HCT116 (cell line): ENCODE results near the gene HPS5. TPM values are rescaled to one million over a fixed set of nuclear protein-coding genes. Genes with fewer than 3 reads are reported as not detected.

Experiments used
- ATAC-seq: fragments of 200-7000 bp; cut with Tn5 transposase; 2 replicates; pipeline ENCODE4 v1.9.1; 2020; ENCODE audit warnings: mild to moderate bottlenecking, moderate library complexity
- BruUV-seq: library from RNA; stranded (reverse); fragments of 400-500 nt; replicated peaks from 2 replicates; lab custom pipeline; 2021; lab: Mats Ljungman, UMichigan
- CTCF ChIA-PET: fragments of 300-600 bp; sonication (Branson Sonifier 250); formaldehyde crosslinking; loops from one replicate; lab custom pipeline; 2021; ENCODE audit warnings: antibody characterized with exemption; lab: Charles Lee
- POLR2A ChIA-PET: fragments of 300-600, 350-600 bp; sonication (Branson Sonifier 250); formaldehyde crosslinking; loops from one replicate; lab custom pipeline; 2021; ENCODE audit warnings: antibody characterized with exemption; lab: Charles Lee
- RAD21 ChIA-PET, 2 experiments: fragments of 300-600 bp; sonication (Branson Sonifier 250); formaldehyde crosslinking; loops; one replicate each; lab custom pipeline; 2023; ENCODE audit warnings: low total read pairs in 2 of 2; ENCODE audit not compliant: uncharacterized antibody in 2 of 2, unreplicated experiment in 2 of 2, low non-redundant PET in 1 of 2; lab: Charles Lee
- DNase-seq: peaks from one replicate; pipeline ENCODE4 v3.0.0-alpha.2; 2010; ENCODE audit warnings: low read depth, low spot score
- H2AFZ ChIP-seq: fragments of 200-600 bp; shearing (Covaris generic), sonication (generic); 2 replicates; pipeline ENCODE4 v1.6.1; 2017; ENCODE audit warnings: low read depth, mixed run types, mixed read lengths, antibody characterized with exemption, low read length; ENCODE audit not compliant: poor library complexity, severe bottlenecking
- H3K27ac ChIP-seq: 2 replicates; pipeline ENCODE4 v1.5.1; 2012; ENCODE audit warnings: low read depth, low read length
- H3K27me3 ChIP-seq: fragments of 200-600 bp; sonication (generic); 2 replicates; pipeline ENCODE4 v1.6.1; 2016; ENCODE audit warnings: mixed run types, low read length, mixed read lengths; ENCODE audit not compliant: insufficient read depth
- H3K36me3 ChIP-seq, 2 experiments: fragments of 200-500 bp in 1 of 2; fragments of 200-600 bp in 1 of 2; sonication (Bioruptor generic) in 1 of 2; sonication (generic) in 1 of 2; 2 replicates each; pipeline versions ENCODE4 v1.5.1 to v1.6.1; 2014 to 2016; ENCODE audit warnings: low read length in 2 of 2, inconsistent platforms in 1 of 2, mixed read lengths in 1 of 2, mixed run types in 1 of 2; ENCODE audit not compliant: insufficient read depth in 2 of 2, control insufficient read depth in 1 of 2
- H3K4me1 ChIP-seq, 2 experiments: fragments of 200-600 bp in 1 of 2; sonication (generic) in 1 of 2; 2 replicates each; pipeline versions ENCODE4 v1.5.1 to v1.6.1; 2012 to 2017; ENCODE audit warnings: low read length in 2 of 2, inconsistent platforms in 1 of 2, mild to moderate bottlenecking in 1 of 2, mixed read lengths in 1 of 2, mixed run types in 1 of 2, moderate library complexity in 1 of 2; ENCODE audit not compliant: insufficient read depth in 2 of 2, control insufficient read depth in 1 of 2
- H3K4me2 ChIP-seq: fragments of 200-600 bp; sonication (generic); 2 replicates; pipeline ENCODE4 v1.6.1; 2017; ENCODE audit warnings: mixed run types, low read length, mixed read lengths
- H3K4me3 ChIP-seq, 2 experiments: fragments of 200-600 bp in 1 of 2; sonication (generic) in 1 of 2; replicated peaks in 1 of 2; 2 replicates each; pipeline ENCODE4 v1.5.1; 2011 to 2016; ENCODE audit warnings: low read length in 2 of 2, control low read depth in 1 of 2, low read depth in 1 of 2, mild to moderate bottlenecking in 1 of 2, mixed read lengths in 1 of 2, mixed run types in 1 of 2
- H3K79me2 ChIP-seq: fragments of 200-600 bp; sonication (generic); 2 replicates; pipeline ENCODE4 v1.6.1; 2017; ENCODE audit warnings: mild to moderate bottlenecking, mixed run types, low read length, moderate library complexity, mixed read lengths; ENCODE audit not compliant: insufficient read depth
- H3K9ac ChIP-seq: fragments of 200-600 bp; sonication (generic); 2 replicates; pipeline ENCODE4 v1.6.1; 2016; ENCODE audit warnings: low read length, mixed read lengths
- H3K9me2 ChIP-seq: fragments of 200-600 bp; sonication (generic), shearing (Covaris generic); 2 replicates; pipeline ENCODE4 v1.6.1; 2017; ENCODE audit warnings: mixed run types, mild to moderate bottlenecking, moderate library complexity; ENCODE audit not compliant: insufficient read depth
- H3K9me3 ChIP-seq, 2 experiments: fragments of 200-500 bp in 1 of 2; fragments of 200-600 bp in 1 of 2; sonication (Bioruptor generic) in 1 of 2; sonication (generic) in 1 of 2; 2 replicates each; pipeline ENCODE4 v1.6.1; 2014 to 2017; ENCODE audit warnings: low read length in 2 of 2, mixed read lengths in 2 of 2, inconsistent platforms in 1 of 2, low read depth in 1 of 2, mild to moderate bottlenecking in 1 of 2, mixed run types in 1 of 2, moderate library complexity in 1 of 2; ENCODE audit not compliant: control insufficient read depth in 1 of 2, insufficient read depth in 1 of 2
- H4K20me1 ChIP-seq: fragments of 200-600 bp; sonication (generic), shearing (Covaris generic); 2 replicates; pipeline ENCODE4 v1.6.1; 2017; ENCODE audit warnings: mixed run types, mild to moderate bottlenecking, moderate library complexity; ENCODE audit not compliant: insufficient read depth
- ATF3 ChIP-seq: IDR thresholded peaks from 2 replicates; pipeline ENCODE4 v1.6.1; 2012
- CBX3 ChIP-seq: IDR thresholded peaks from 2 replicates; pipeline ENCODE4 v1.6.1; 2012; ENCODE audit warnings: low read depth
- CEBPB ChIP-seq: IDR thresholded peaks from 2 replicates; pipeline ENCODE4 v1.6.1; 2012; ENCODE audit warnings: low read depth
- CTCF ChIP-seq, 3 experiments: fragments of 200-600 bp in 1 of 3; sonication (generic) in 1 of 3; IDR thresholded peaks in 2 of 3; conservative IDR thresholded peaks in 1 of 3; 2 replicates each; pipeline ENCODE4 v1.5.1; 2012 to 2017; ENCODE audit warnings: low read depth in 2 of 3, low read length in 2 of 3, antibody characterized with exemption in 1 of 3, borderline replicate concordance in 1 of 3, control low read depth in 1 of 3, mild to moderate bottlenecking in 1 of 3, mixed read lengths in 1 of 3, mixed run types in 1 of 3, moderate library complexity in 1 of 3; ENCODE audit not compliant: insufficient read depth in 1 of 3
- EGR1 ChIP-seq: IDR thresholded peaks from 2 replicates; pipeline ENCODE4 v1.6.1; 2012; ENCODE audit warnings: low read depth
- ELF1 ChIP-seq: IDR thresholded peaks from 2 replicates; pipeline ENCODE4 v1.6.1; 2012; ENCODE audit warnings: low read depth, borderline replicate concordance
- EZH2 ChIP-seq: fragments of 200-600 bp; sonication (generic); IDR thresholded peaks from 2 replicates; pipeline ENCODE4 v1.6.1; 2017; ENCODE audit warnings: antibody characterized with exemption, mixed run types
- EZH2phosphoT487 ChIP-seq: fragments of 200-600 bp; IDR thresholded peaks from 2 replicates; pipeline ENCODE4 v1.6.1; 2018; ENCODE audit warnings: antibody characterized with exemption, borderline replicate concordance
- FOSL1 ChIP-seq: IDR thresholded peaks from 2 replicates; pipeline ENCODE4 v1.6.1; 2012; ENCODE audit warnings: low read depth
- MAX ChIP-seq: IDR thresholded peaks from 2 replicates; pipeline ENCODE4 v1.6.1; 2012
- POLR2A ChIP-seq: IDR thresholded peaks from 2 replicates; pipeline ENCODE4 v1.7.0; 2011; ENCODE audit warnings: borderline replicate concordance; ENCODE audit not compliant: insufficient read depth, insufficient read length; ENCODE audit errors: extremely low read depth
- POLR2AphosphoS5 ChIP-seq: IDR thresholded peaks from 2 replicates; pipeline ENCODE4 v1.6.1; 2011; ENCODE audit warnings: mild to moderate bottlenecking, low read depth, low read length, moderate library complexity
- RAD21 ChIP-seq: IDR thresholded peaks from 2 replicates; pipeline ENCODE4 v1.6.1; 2012; ENCODE audit warnings: low read depth, mild to moderate bottlenecking
- REST ChIP-seq: IDR thresholded peaks from 2 replicates; pipeline ENCODE4 v1.6.1; 2012; ENCODE audit warnings: low read depth
- SIN3A ChIP-seq: IDR thresholded peaks from 2 replicates; pipeline ENCODE4 v1.6.1; 2012; ENCODE audit warnings: low read depth
- TCF7L2 ChIP-seq: IDR thresholded peaks from 2 replicates; pipeline ENCODE4 v1.7.0; 2011; ENCODE audit warnings: borderline replicate concordance, inconsistent platforms; ENCODE audit not compliant: insufficient read depth, insufficient read length; ENCODE audit errors: extremely low read depth
- YY1 ChIP-seq: IDR thresholded peaks from 2 replicates; pipeline ENCODE4 v1.6.1; 2011; ENCODE audit warnings: low read length, low read depth, moderate library complexity, mild to moderate bottlenecking; ENCODE audit not compliant: insufficient replicate concordance; ENCODE audit errors: extremely low read depth
- ZFX ChIP-seq: fragments of 450-650 bp; IDR thresholded peaks from 2 replicates; pipeline ENCODE4 v1.6.1; 2017
- ZNF274 ChIP-seq: fragments of 200-500 bp; sonication (Bioruptor generic); IDR thresholded peaks from 2 replicates; pipeline ENCODE4 v1.6.1; 2014; ENCODE audit warnings: mild to moderate bottlenecking, low read depth, low read length, inconsistent platforms
- intact Hi-C: fragments of 100-400 bp; cut with micrococcal nuclease; formaldehyde crosslinking; loops from 2 replicates; pipeline ENCODE4 v1.10.0; 2022
- total RNA-seq: library from RNA; stranded (reverse); gene quantifications from one replicate; pipeline ENCODE4 v1.2.1, GENCODE V29; 2021; ENCODE audit not compliant: unreplicated experiment

HPS5 gene
- total RNA-seq, 1 experiment from 2014 or later = 19.6 TPM

- peaks cover 9 to 21% of the 10 kb centered on the region in 2 experiments; a peak in 3 of 4 replicates for H3K4me1 ChIP-seq
- H3K36me3 ChIP-seq = peaks cover 6 to 7% of the 10 kb centered on the region in 2 experiments; a peak in 1 of 4 replicates
- no peak overlapping the region for H3K27ac ChIP-seq
- peak overlapping the region; percentile 85 for H3K9ac ChIP-seq
- H2AFZ ChIP-seq = no peak overlapping the region
- DNase-seq = no peak
- no peaks in the 10 kb centered on the region for H3K9me2 ChIP-seq
- H3K27me3 ChIP-seq = no peaks in the 10 kb centered on the region
- no peak for ATAC-seq
- CTCF ChIA-PET = no interaction called here
- no peaks in the 10 kb centered on the region for H4K20me1 ChIP-seq
- POLR2A ChIA-PET = interaction anchor here (1.3 to 3.8 kb wide), 2 partner anchors 49 to 73 kb away, joined by 3 to 12 read pairs; no protein-coding TSS in a partner anchor
- H3K4me3 ChIP-seq = peak overlapping the region; percentile 60 to 82
- TF ChIP-seq ZFX = no peak
- no peak for TF ChIP-seq CTCF (IDR thresholded peaks at IDR 0.05 in 2 of 3, conservative IDR thresholded peaks at IDR 0.05 in 1 of 3; ENCODE audit: borderline replicate concordance in 1 of 3, insufficient read depth in 1 of 3, low read depth in 2 of 3, low read length in 2 of 3)
- TF ChIP-seq EZH2phosphoT487 = no peak
- no peak for TF ChIP-seq YY1
- TF ChIP-seq ATF3 = no peak
- TF ChIP-seq TCF7L2 = no peak
- TF ChIP-seq ELF1 = no peak
- TF ChIP-seq MAX = no peak
- no peak for TF ChIP-seq FOSL1
- TF ChIP-seq POLR2AphosphoS5 = no peak
- TF ChIP-seq RAD21 = no peak
- no peak for TF ChIP-seq EZH2
- no peak for TF ChIP-seq CEBPB
- no peak for TF ChIP-seq ZNF274
- no peak for TF ChIP-seq POLR2A
- TF ChIP-seq REST = no peak
- no peak for TF ChIP-seq SIN3A
- TF ChIP-seq CBX3 = no peak
- no peak for TF ChIP-seq EGR1
- H3K4me2 ChIP-seq = peak overlapping the region; percentile 86
- RAD21 ChIA-PET = no interaction called here
- no peaks in the 10 kb centered on the region for H3K9me3 ChIP-seq
- peaks cover 93% of the 10 kb centered on the region for H3K79me2 ChIP-seq
- TSS peak; percentile 54 for BruUV-seq
- intact Hi-C loops = loop anchor here (2.0 to 10.0 kb wide), 2 partner anchors 72 to 202 kb away; partner anchors contain the start of genes LDHA and TSG101
Observed at GRCh38 chr11:18322818-18323570, 1.1 kb upstream of the HPS5 start.
